HG02642 (cell line): ENCODE measurements around the gene ASIC3.
A peak's percentile ranks its signal among the peaks of the same experiment; 100 is the strongest.

Experiments
- ATAC-seq: cut with Tn5 transposase; IDR thresholded peaks from one replicate; pipeline ENCODE4 v1.9.1; 2021; ENCODE audit warnings: mild to moderate bottlenecking; ENCODE audit not compliant: unreplicated experiment, poor library complexity

Gene ASIC3

GRCh38 chr7:151056283-151056665, 7.9 kb downstream of the ASIC3 start:
- no peak for ATAC-seq

GRCh38 chr7:151056666-151057505, 8.6 kb downstream of the ASIC3 start:
- ATAC-seq: no peak

- peak; percentile 14 for ATAC-seq
These were observed 9.2 kb downstream of the ASIC3 start, which contains the start of gene CDK5 for GRCh38 chr7:151057506-151057988. Gene CDK5, minus strand, starts transcription at chr7:151057897. Its CDS starts 49 bp downstream, at chr7:151057848.

- peak; percentile 87 for ATAC-seq
These were observed 9.9 kb downstream of the ASIC3 start for GRCh38 chr7:151057989-151058780.

- no peak for ATAC-seq
These were observed 10.5 kb downstream of the ASIC3 start for GRCh38 chr7:151058781-151059366.

- ATAC-seq: peak; percentile 32
These were observed 11.2 kb downstream of the ASIC3 start, which contains the start of gene SLC4A2 for GRCh38 chr7:151059367-151060112. Gene SLC4A2, plus strand, starts transcription at chr7:151059589. Its CDS starts 2,399 bp downstream, at chr7:151061988.

- no peak for ATAC-seq
These were observed 11.7 kb downstream of the ASIC3 start for GRCh38 chr7:151060113-151060415.

- ATAC-seq: no peak
These were observed 12.3 kb downstream of the ASIC3 start for GRCh38 chr7:151060416-151061212.

GRCh38 chr7:151061213-151062110, 13.1 kb downstream of the ASIC3 start:
- no peak for ATAC-seq

GRCh38 chr7:151062111-151062398, 13.7 kb downstream of the ASIC3 start:
- ATAC-seq: no peak

GRCh38 chr7:151062399-151063211, 14.3 kb downstream of the ASIC3 start:
- no peak for ATAC-seq

GRCh38 chr7:151063212-151063561, 14.9 kb downstream of the ASIC3 start:
- ATAC-seq: no peak

- no peak for ATAC-seq
These were observed 16.1 kb downstream of the ASIC3 start for GRCh38 chr7:151064454-151064853.

- no peak for ATAC-seq
These were observed 16.7 kb downstream of the ASIC3 start for GRCh38 chr7:151064993-151065392.

- ATAC-seq: no peak
These were observed 17.2 kb downstream of the ASIC3 start for GRCh38 chr7:151065516-151065915.

- no peak for ATAC-seq
These were observed 18.1 kb downstream of the ASIC3 start for GRCh38 chr7:151066273-151066974.

- ATAC-seq: no peak
These were observed 19.9 kb downstream of the ASIC3 start for GRCh38 chr7:151068069-151068773.
